Lower leg skin (tissue), 4 donors: ENCODE data around the gene MTSS2. TPM values are rescaled to one million over a fixed set of nuclear protein-coding genes. Genes with fewer than 3 reads are reported as not detected.

ENCODE experiments used
- DNase-seq, 2 donors: peaks; one replicate each; pipeline ENCODE4 v3.0.0-alpha.2; 2019; ENCODE audit warnings: low spot score in 2 of 2
- H3K4me3 ChIP-seq: fragments of 200-600 bp; sonication (generic); 2 replicates; pipeline ENCODE4 v1.5.1; 2017; ENCODE audit warnings: mild to moderate bottlenecking, low read depth; ENCODE audit not compliant: poor library complexity, severe bottlenecking
- POLR2A ChIP-seq, 2 donors: fragments of 450-650 bp; IDR thresholded peaks; one replicate each; pipeline ENCODE4 v1.6.1; 2016 to 2017; ENCODE audit warnings: antibody characterized with exemption in 2 of 2, mild to moderate bottlenecking in 1 of 2, moderate library complexity in 1 of 2
- WGBS, 2 donors: methylation state at CpG; one replicate each; pipeline ENCODE4 v1.1.5; 2018; 5-methylcytosine and 5-hydroxymethylcytosine counted together
- intact Hi-C: fragments of 100-400 bp; cut with DNase I; formaldehyde crosslinking; loops from one replicate; pipeline ENCODE4 v1.15.0; 2023; ENCODE audit warnings: low total_unique reads
- total RNA-seq, 4 donors: library from RNA; depleted of rRNA; stranded (reverse); fragments of >200 nt; gene quantifications; one replicate each; pipeline ENCODE4 v1.1.0, GENCODE V29; 2016
- TF ChIP-seq, protein P1 (sequence below), 3 donors: fragments of 450-650 bp; IDR thresholded peaks; one replicate each; pipeline ENCODE4 v1.5.1; 2016; ENCODE audit warnings: antibody characterized with exemption in 3 of 3, mild to moderate bottlenecking in 3 of 3, moderate library complexity in 2 of 3

Gene MTSS2
- total RNA-seq, 4 donors from 2014 or later, result 18.4 to 55.5 (median 25.2) TPM

DNA sequence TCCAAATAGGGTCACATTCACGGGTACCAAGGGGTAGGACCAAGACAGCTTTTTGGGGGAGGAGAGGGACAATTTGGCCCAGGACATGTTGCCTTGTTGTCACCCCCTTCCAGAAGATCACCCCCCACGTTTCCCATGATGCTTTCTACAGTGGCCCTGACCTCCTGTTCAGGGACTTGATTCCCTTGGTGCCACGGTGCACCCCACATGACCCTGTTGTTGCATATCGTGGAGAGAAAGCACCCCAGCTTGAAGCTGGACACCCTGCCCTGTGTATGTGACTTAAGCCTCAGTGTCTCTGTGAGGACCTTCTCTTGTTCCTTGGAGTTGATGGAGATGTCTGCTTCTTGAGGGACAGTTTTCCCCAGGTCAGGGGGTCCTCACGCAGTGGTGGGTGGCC, 26.9 kb downstream of the MTSS2 start:
- no peak for DNase-seq
- TF ChIP-seq, protein P1, sequence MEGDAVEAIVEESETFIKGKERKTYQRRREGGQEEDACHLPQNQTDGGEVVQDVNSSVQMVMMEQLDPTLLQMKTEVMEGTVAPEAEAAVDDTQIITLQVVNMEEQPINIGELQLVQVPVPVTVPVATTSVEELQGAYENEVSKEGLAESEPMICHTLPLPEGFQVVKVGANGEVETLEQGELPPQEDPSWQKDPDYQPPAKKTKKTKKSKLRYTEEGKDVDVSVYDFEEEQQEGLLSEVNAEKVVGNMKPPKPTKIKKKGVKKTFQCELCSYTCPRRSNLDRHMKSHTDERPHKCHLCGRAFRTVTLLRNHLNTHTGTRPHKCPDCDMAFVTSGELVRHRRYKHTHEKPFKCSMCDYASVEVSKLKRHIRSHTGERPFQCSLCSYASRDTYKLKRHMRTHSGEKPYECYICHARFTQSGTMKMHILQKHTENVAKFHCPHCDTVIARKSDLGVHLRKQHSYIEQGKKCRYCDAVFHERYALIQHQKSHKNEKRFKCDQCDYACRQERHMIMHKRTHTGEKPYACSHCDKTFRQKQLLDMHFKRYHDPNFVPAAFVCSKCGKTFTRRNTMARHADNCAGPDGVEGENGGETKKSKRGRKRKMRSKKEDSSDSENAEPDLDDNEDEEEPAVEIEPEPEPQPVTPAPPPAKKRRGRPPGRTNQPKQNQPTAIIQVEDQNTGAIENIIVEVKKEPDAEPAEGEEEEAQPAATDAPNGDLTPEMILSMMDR (IDR thresholded peaks at IDR 0.05), result no peak
- no peak for TF ChIP-seq POLR2A (IDR thresholded peaks at IDR 0.05)
- intact Hi-C loops, result no loop called here
- WGBS, 2 donors, result 81 to 82% methylated on average over 5 of the region's 5 CpGs
- no peak overlapping the region for H3K4me3 ChIP-seq

DNA sequence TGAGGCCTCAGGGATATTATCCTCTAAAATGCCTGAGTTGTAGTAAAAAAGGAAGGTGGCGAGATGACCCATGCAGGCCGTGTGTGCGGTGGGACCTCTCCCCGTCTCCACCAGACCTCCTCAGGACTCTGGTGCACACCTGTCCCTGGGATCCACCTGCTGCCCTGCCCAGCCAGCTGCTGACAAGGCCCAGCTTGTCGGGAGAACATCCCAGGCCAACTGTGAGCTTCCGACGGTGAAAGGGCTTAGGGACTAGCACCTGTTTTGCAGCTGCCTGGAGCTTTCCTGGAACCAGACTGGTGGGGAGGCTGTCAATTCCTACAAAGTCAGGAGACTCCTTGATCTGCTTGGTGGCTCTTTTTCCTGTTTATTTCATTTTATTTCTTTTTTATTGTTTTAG, 27.9 kb downstream of the MTSS2 start:
- H3K4me3 ChIP-seq, result no peak overlapping the region
- intact Hi-C loops, result no loop called here
- 57% methylated on average over 7 of the region's 7 CpGs for WGBS, 2 donors
- no peak for DNase-seq
- TF ChIP-seq, protein P1 (IDR thresholded peaks at IDR 0.05), result no peak
- TF ChIP-seq POLR2A (IDR thresholded peaks at IDR 0.05), result no peak

DNA sequence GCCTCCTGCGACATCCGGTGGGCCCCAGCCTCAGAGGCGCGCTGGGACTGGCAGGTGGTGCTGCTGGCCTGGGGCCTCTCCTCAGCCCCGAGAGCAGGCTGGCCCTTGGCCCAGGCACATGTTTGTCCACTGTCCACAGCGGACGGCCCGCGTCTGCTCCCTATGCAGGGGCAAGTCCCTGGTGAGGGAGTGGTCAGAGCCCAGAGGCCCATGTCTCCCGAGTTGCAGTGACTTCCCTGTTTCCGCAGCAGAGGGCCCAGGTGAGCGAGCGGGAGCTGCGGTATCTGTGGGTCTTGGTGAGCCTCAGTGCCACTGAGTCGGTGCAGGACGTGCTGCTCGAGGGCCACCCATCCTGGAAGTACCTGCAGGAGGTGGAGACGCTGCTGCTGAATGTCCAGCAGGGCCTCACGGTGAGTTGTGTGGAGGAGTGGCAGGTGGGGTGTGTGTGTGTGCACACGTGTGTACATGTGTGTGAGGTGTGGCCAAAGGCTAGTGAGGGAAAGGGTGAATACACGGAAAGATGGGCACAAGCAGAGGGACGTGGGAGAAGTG, 29.1 kb downstream of the MTSS2 start:
- TF ChIP-seq, protein P1 (IDR thresholded peaks at IDR 0.05), result no peak
- no peak for TF ChIP-seq POLR2A (IDR thresholded peaks at IDR 0.05)
- WGBS, 2 donors, result 85 to 88% methylated on average over 21 to 22 of the region's 22 CpGs
- H3K4me3 ChIP-seq, result no peak overlapping the region
- intact Hi-C loops, result no loop called here
- DNase-seq, result no peak

- TF ChIP-seq, protein P1 (IDR thresholded peaks at IDR 0.05), result no peak
- TF ChIP-seq POLR2A (IDR thresholded peaks at IDR 0.05), result no peak
- 88 to 93% methylated on average over 8 of the region's 8 CpGs for WGBS, 2 donors
- no peak overlapping the region for H3K4me3 ChIP-seq
- intact Hi-C loops, result no loop called here
- DNase-seq, result no peak
These were observed 29.7 kb downstream of the MTSS2 start for GRCh38 chr16:70656065-70656711.

DNA sequence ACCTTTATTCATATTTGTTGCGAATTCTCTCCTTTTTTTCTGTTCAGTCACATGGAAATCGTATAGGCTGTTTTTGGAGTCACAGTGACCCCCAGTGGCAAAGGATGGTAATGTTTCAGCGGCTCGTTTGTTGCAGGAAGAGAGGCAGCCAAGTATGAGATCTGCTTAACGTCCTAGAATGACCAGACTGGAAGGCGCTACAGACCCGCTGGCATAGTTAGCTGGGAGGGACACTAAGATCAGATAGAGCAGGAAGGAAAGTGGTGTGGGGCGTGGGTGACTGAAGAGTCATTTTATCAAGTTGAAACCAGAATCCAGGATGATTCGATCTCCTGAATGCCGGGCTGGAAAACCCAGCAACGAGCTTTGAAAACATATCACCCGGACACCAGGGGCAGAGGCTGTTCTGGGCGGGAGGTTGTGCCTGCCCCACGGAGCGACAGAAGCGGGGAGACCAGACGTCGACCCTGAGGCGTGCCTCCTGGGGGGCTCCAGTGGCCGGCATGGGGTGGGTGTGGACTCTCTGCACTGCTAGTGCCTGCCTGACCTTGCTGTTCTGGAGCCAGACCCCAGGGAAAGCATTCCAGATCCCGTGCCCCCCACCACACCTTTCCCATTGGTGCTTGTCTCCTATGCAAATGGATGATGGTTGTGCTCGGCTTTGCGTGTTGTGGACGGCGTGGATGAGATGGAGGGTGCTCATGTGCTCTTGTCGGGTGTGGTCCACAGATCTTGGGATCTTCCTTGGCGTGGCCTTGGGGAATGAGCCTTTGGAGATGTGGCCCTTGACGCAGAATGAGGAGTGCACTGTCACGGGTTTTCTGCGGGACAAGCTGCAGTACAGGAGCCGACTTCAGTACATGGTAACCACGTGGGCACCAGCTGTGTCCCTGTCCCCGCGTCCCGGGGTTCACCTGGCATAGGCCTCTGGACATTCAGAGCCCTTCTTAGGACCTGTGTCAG, 31.8 kb downstream of the MTSS2 start:
- DNase-seq, result peak; percentile 88 to 97
- no peak for TF ChIP-seq POLR2A (IDR thresholded peaks at IDR 0.05)
- TF ChIP-seq, protein P1 (IDR thresholded peaks at IDR 0.05), result peak in 2 of 3 donors; percentile 87 to 88
- H3K4me3 ChIP-seq, result no peak overlapping the region
- intact Hi-C loops, result loop anchor here (5.0 kb wide), 1 partner anchor 117 kb away; no protein-coding TSS in a partner anchor
- 30 to 33% methylated on average over 34 to 35 of the region's 35 CpGs for WGBS, 2 donors
